ENCODE results near the gene C1QL4.
A peak's percentile ranks its signal among the peaks of the same experiment; 100 is the strongest.
"Not testable (repeated sequence)": the region's sequence is repeated elsewhere in the genome, so short reads cannot be mapped to it uniquely, and the experiment has no call there.

The C1QL4 gene

DNA sequence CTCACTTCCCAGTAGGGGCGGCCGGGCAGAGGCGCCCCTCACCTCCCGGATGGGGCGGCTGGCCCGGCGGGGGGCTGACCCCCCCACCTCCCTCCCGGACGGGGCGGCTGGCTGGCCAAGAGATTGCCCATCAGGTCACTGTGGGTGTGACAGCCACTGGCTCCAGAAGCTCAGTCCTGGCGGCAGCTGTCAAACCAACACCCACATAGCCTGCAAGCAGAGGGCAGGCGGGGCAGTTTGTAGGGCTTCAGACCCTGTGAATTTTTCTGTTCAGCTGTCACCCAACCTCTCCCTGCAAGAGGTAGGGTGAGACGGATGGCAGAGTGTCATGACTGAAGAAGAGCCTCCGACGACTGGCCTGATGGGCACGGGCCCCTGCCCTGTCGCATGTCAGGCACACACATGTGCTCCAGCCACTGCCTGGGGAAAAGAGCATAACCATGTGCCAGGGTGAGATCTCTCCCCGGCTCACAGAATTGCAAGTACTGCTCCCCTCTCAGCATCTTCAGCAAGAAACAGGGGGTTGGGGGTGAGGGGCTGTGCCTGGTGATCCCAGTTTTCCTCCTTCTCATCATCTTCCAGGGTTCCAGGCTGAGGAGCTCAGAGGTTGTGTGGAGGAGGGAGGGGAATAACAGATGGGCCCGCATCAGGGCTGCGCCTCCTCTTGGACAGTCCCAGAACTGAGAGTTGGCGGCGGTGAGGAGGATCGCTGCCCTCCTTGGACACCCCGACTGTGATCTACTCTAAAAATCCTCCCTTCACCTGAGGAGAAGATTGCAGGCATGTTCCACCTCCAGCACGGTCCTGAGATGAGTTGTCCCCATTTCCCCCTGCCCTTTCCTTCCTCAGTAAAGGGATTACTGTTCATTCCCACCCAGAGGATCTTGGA lies 53.2 kb downstream of the C1QL4 start:
- H3K4me3 ChIP-seq (ENCODE audit: low read length), result no peak overlapping the region
- TF ChIP-seq, protein P1, sequence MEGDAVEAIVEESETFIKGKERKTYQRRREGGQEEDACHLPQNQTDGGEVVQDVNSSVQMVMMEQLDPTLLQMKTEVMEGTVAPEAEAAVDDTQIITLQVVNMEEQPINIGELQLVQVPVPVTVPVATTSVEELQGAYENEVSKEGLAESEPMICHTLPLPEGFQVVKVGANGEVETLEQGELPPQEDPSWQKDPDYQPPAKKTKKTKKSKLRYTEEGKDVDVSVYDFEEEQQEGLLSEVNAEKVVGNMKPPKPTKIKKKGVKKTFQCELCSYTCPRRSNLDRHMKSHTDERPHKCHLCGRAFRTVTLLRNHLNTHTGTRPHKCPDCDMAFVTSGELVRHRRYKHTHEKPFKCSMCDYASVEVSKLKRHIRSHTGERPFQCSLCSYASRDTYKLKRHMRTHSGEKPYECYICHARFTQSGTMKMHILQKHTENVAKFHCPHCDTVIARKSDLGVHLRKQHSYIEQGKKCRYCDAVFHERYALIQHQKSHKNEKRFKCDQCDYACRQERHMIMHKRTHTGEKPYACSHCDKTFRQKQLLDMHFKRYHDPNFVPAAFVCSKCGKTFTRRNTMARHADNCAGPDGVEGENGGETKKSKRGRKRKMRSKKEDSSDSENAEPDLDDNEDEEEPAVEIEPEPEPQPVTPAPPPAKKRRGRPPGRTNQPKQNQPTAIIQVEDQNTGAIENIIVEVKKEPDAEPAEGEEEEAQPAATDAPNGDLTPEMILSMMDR (conservative IDR thresholded peaks at IDR 0.05; ENCODE audit: low read length), result peak; percentile 25
- DNase-seq (ENCODE audit: low read depth), result no peak

DNA sequence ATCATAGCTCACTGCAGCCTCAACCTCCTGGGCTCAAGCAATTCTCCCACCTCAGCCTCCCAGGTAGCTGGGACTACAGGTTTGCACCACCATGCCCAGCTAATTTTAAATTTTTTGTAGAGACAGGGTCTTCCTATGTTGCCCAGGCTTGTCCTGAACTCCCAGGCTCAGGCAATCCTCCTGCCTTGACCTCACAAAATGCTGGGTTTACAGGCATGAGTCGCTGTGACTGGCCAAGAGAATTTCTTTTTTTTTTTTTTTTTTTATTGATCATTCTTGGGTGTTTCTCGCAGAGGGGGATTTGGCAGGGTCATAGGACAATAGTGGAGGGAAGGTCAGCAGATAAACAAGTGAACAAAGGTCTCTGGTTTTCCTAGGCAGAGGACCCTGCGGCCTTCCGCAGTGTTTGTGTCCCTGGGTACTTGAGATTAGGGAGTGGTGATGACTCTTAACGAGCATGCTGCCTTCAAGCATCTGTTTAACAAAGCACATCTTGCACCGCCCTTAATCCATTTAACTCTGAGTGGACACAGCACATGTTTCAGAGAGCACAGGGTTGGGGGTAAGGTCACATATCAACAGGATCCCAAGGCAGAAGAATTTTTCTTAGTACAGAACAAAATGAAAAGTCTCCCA lies 54.1 kb downstream of the C1QL4 start:
- DNase-seq (ENCODE audit: low read depth); H3K4me3 ChIP-seq (ENCODE audit: low read length): not testable (repeated sequence)

Measured in AG10803 (cell line).